Central memory CD8-positive, alpha-beta T cell (primary cell): Measurements from ENCODE around the gene MRPL28.

Source experiments
- ATAC-seq: fragments of 150-1000 bp; cut with Tn5 transposase; replicated peaks from 2 replicates; pipeline ENCODE4 v1.10.0; 2022; ENCODE audit warnings: mild to moderate bottlenecking, moderate FRiP score, moderate number of reproducible peaks; ENCODE audit not compliant: poor library complexity, severe bottlenecking; ENCODE audit errors: extremely low read depth
- DNase-seq, 2 donors: peaks; one replicate each; pipeline ENCODE4 v3.0.0; 2021; ENCODE audit warnings: low spot score in 2 of 2
- H3K27ac Mint-ChIP-seq: one replicate; pipeline ENCODE4 v1.8.0; 2022; ENCODE audit warnings: low read depth, mild to moderate bottlenecking, moderate library complexity, mixed read lengths
- H3K27me3 Mint-ChIP-seq: one replicate; pipeline ENCODE4 v1.8.0; 2022; ENCODE audit warnings: mixed read lengths
- H3K36me3 Mint-ChIP-seq: one replicate; pipeline ENCODE4 v1.8.0; 2022; ENCODE audit warnings: mild to moderate bottlenecking, moderate library complexity, mixed read lengths; ENCODE audit not compliant: insufficient read depth
- H3K4me1 Mint-ChIP-seq: one replicate; pipeline ENCODE4 v1.8.0; 2022; ENCODE audit warnings: mixed read lengths
- H3K4me3 Mint-ChIP-seq: one replicate; pipeline ENCODE4 v1.8.0; 2022; ENCODE audit warnings: mild to moderate bottlenecking, moderate library complexity, mixed read lengths
- H3K9me3 Mint-ChIP-seq: one replicate; pipeline ENCODE4 v1.8.0; 2022; ENCODE audit warnings: mixed read lengths

The MRPL28 gene

GRCh38 chr16:375927-376816, 5.8 kb upstream of the MRPL28 start:
- peaks cover 11% of the 10 kb centered on the region for H3K36me3 Mint-ChIP-seq
- no peaks in the 10 kb centered on the region for H3K27me3 Mint-ChIP-seq
- no peak for ATAC-seq
- no peak overlapping the region for H3K27ac Mint-ChIP-seq
- DNase-seq: no peak
- peaks cover 6% of the 10 kb centered on the region for H3K4me1 Mint-ChIP-seq
- no peaks in the 10 kb centered on the region for H3K9me3 Mint-ChIP-seq
- no peak overlapping the region for H3K4me3 Mint-ChIP-seq

GRCh38 chr16:375212-375611, 4.9 kb upstream of the MRPL28 start:
- peaks cover 14% of the 10 kb centered on the region for H3K36me3 Mint-ChIP-seq
- no peaks in the 10 kb centered on the region for H3K9me3 Mint-ChIP-seq
- DNase-seq: no peak
- peaks cover 13% of the 10 kb centered on the region for H3K4me1 Mint-ChIP-seq
- H3K27ac Mint-ChIP-seq: no peak overlapping the region
- no peak overlapping the region for H3K4me3 Mint-ChIP-seq
- H3K27me3 Mint-ChIP-seq: no peaks in the 10 kb centered on the region
- ATAC-seq: no peak

- Mint-ChIP-seq H3K27me3 (no peaks in the 10 kb centered on the region), H3K36me3 (peaks cover 14% of the 10 kb centered on the region), H3K4me3 (no peak overlapping the region), H3K9me3 (no peaks in the 10 kb centered on the region), H3K27ac (no peak overlapping the region), H3K4me1 (peaks cover 9% of the 10 kb centered on the region)
- no peak for ATAC-seq
- DNase-seq: no peak
Observed at GRCh38 chr16:374616-374926, 4.2 kb upstream of the MRPL28 start.

- Mint-ChIP-seq H3K27ac (peak overlapping the region; percentile 69), H3K27me3 (no peaks in the 10 kb centered on the region), H3K4me3 (no peak overlapping the region), H3K4me1 (peaks cover 9% of the 10 kb centered on the region), H3K9me3 (no peaks in the 10 kb centered on the region), H3K36me3 (peaks cover 14% of the 10 kb centered on the region)
- ATAC-seq (no peak), DNase-seq (no peak)
Observed at GRCh38 chr16:373848-374615, 3.7 kb upstream of the MRPL28 start.

GRCh38 chr16:373020-373598, 2.8 kb upstream of the MRPL28 start:
- no peaks in the 10 kb centered on the region for H3K27me3 Mint-ChIP-seq
- H3K9me3 Mint-ChIP-seq: no peaks in the 10 kb centered on the region
- ATAC-seq (no peak), DNase-seq (no peak)
- H3K4me1 Mint-ChIP-seq: peaks cover 9% of the 10 kb centered on the region
- H3K4me3 Mint-ChIP-seq: no peak overlapping the region
- peaks cover 19% of the 10 kb centered on the region for H3K36me3 Mint-ChIP-seq
- peak overlapping the region; percentile 69 for H3K27ac Mint-ChIP-seq

GRCh38 chr16:372302-372983, 2.1 kb upstream of the MRPL28 start:
- Mint-ChIP-seq H3K27ac (no peak overlapping the region), H3K27me3 (no peaks in the 10 kb centered on the region), H3K36me3 (peaks cover 19% of the 10 kb centered on the region), H3K4me3 (no peak overlapping the region), H3K4me1 (peaks cover 9% of the 10 kb centered on the region), H3K9me3 (no peaks in the 10 kb centered on the region)
- ATAC-seq: no peak
- DNase-seq: no peak

- Mint-ChIP-seq H3K9me3 (no peaks in the 10 kb centered on the region), H3K27me3 (no peaks in the 10 kb centered on the region), H3K27ac (no peak overlapping the region), H3K4me1 (peaks cover 9% of the 10 kb centered on the region), H3K36me3 (peaks cover 18% of the 10 kb centered on the region), H3K4me3 (no peak overlapping the region)
- no peak for DNase-seq
- ATAC-seq: no peak
Observed at GRCh38 chr16:371515-372301, 1.4 kb upstream of the MRPL28 start.

GRCh38 chr16:370979-371514, 709 bp upstream of the MRPL28 start:
- Mint-ChIP-seq H3K9me3 (no peaks in the 10 kb centered on the region), H3K27me3 (no peaks in the 10 kb centered on the region), H3K4me1 (peaks cover 9% of the 10 kb centered on the region), H3K36me3 (peaks cover 18% of the 10 kb centered on the region), H3K27ac (peak overlapping the region; percentile 79), H3K4me3 (peak overlapping the region; percentile 93)
- ATAC-seq (no peak), DNase-seq (no peak)

GRCh38 chr16:369866-370436, 387 bp downstream of the MRPL28 start:
- no peak for DNase-seq
- Mint-ChIP-seq H3K27me3 (no peaks in the 10 kb centered on the region), H3K9me3 (no peaks in the 10 kb centered on the region), H3K27ac (peak overlapping the region; percentile 79), H3K4me3 (peak overlapping the region; percentile 93), H3K4me1 (peaks cover 9% of the 10 kb centered on the region), H3K36me3 (peaks cover 18% of the 10 kb centered on the region)
- ATAC-seq: peak; percentile 49

- Mint-ChIP-seq H3K4me3 (peak overlapping the region; percentile 93), H3K9me3 (no peaks in the 10 kb centered on the region), H3K4me1 (peaks cover 9% of the 10 kb centered on the region), H3K27me3 (no peaks in the 10 kb centered on the region), H3K27ac (peak overlapping the region; percentile 79), H3K36me3 (peaks cover 18% of the 10 kb centered on the region)
- DNase-seq (no peak), ATAC-seq (no peak)
Observed at GRCh38 chr16:369275-369865, 968 bp downstream of the MRPL28 start.

GRCh38 chr16:368388-369158, 1.8 kb downstream of the MRPL28 start:
- no peaks in the 10 kb centered on the region for H3K9me3 Mint-ChIP-seq

More at GRCh38 chr16:368388-369158, 1.8 kb downstream of the MRPL28 start:
- Mint-ChIP-seq H3K27me3 (no peaks in the 10 kb centered on the region), H3K27ac (no peak overlapping the region), H3K4me1 (peaks cover 9% of the 10 kb centered on the region), H3K36me3 (peaks cover 20% of the 10 kb centered on the region), H3K4me3 (no peak overlapping the region)
- no peak for DNase-seq
- ATAC-seq: no peak
